ENCODE data around the gene ATP5F1E. TPM values are rescaled to one million over a fixed set of nuclear protein-coding genes. Genes with fewer than 3 reads are reported as not detected.
"Not testable (repeated sequence)": the region's sequence is repeated elsewhere in the genome, so short reads cannot be mapped to it uniquely, and the experiment has no call there.

ATP5F1E gene
- total RNA-seq, 4 donors from 2014 or later: 11.6 to 35.5 (median 26.0) TPM

DNA sequence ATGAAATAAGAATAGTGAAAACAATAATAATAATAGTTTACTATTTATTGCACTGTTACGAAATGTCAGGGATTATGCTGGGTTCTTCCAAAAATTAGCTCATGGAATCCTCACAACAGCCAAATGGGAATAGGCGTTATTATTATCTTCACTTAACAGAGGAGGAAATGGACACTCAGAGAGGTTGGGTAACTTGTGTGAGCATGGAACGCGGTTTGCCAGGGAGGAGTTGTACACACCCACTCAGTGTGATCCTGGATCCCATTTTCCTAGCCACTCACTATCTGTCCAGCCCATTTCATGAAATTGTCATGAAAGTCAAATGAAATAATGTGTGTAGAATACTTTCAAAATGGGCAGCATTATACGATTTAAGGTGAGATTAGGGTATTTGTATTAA lies 46.5 kb downstream of the ATP5F1E start:
- DNase-seq: no peak
- Histone ChIP-seq H3K9me3 (no peaks in the 10 kb centered on the region), H3K36me3 (peaks cover 12 to 52% (median 21%) of the 10 kb centered on the region in 3 donors), H3K4me1 (peaks cover 21 to 44% (median 22%) of the 10 kb centered on the region in 3 donors), H3K4me3 (no peak overlapping the region), H3K27me3 (no peaks in the 10 kb centered on the region), H3K27ac (no peak overlapping the region)
- intact Hi-C loops (cut with DNase I): no loop called here
- TF ChIP-seq CTCF (IDR thresholded peaks at IDR 0.05) (no peak), POLR2A (IDR thresholded peaks at IDR 0.05) (no peak)
- 71 to 72% methylated on average over 5 of the region's 5 CpGs for WGBS, 2 donors

- Histone ChIP-seq H3K9me3 (no peaks in the 10 kb centered on the region), H3K27me3 (no peaks in the 10 kb centered on the region), H3K27ac (no peak overlapping the region), H3K36me3 (peaks cover 6 to 43% (median 18%) of the 10 kb centered on the region in 3 donors), H3K4me3 (no peak overlapping the region), H3K4me1 (peaks cover 21 to 47% (median 22%) of the 10 kb centered on the region in 3 donors)
- no peak for DNase-seq
- 77 to 83% methylated on average over 6 of the region's 6 CpGs for WGBS, 2 donors
- TF ChIP-seq POLR2A (IDR thresholded peaks at IDR 0.05) (no peak), CTCF (IDR thresholded peaks at IDR 0.05) (no peak)
- intact Hi-C loops (cut with DNase I): no loop called here
Measured at GRCh38 chr20:58984691-58985090, 47.4 kb downstream of the ATP5F1E start.

DNA sequence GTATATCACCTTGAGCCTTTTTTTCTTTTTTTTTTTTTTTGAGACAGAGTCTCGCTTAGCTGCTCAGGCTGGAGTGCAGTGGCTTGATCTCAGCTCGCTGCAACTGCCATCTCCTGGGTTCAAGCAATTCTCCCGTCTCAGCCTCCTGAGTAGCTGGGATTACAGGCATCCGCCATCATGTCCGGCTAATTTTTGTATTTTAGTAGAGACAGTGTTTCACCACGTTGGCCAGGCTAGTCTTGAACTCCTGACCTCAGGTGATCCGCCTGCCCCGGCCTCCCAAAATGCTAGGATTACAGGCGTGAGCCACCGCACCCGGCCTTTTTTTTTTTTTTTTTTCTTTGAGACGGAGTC lies 49.0 kb downstream of the ATP5F1E start:
- 89 to 97% methylated on average over 8 to 12 of the region's 12 CpGs for WGBS, 2 donors
- H3K27ac ChIP-seq; intact Hi-C loops (cut with DNase I); H3K4me3 ChIP-seq; H3K27me3 ChIP-seq; H3K9me3 ChIP-seq; DNase-seq: not testable (repeated sequence)
- peaks cover 0 to 27% (median 5%) of the 10 kb centered on the region in 3 donors for H3K36me3 ChIP-seq
- peaks cover 21 to 47% (median 22%) of the 10 kb centered on the region in 3 donors for H3K4me1 ChIP-seq

DNA sequence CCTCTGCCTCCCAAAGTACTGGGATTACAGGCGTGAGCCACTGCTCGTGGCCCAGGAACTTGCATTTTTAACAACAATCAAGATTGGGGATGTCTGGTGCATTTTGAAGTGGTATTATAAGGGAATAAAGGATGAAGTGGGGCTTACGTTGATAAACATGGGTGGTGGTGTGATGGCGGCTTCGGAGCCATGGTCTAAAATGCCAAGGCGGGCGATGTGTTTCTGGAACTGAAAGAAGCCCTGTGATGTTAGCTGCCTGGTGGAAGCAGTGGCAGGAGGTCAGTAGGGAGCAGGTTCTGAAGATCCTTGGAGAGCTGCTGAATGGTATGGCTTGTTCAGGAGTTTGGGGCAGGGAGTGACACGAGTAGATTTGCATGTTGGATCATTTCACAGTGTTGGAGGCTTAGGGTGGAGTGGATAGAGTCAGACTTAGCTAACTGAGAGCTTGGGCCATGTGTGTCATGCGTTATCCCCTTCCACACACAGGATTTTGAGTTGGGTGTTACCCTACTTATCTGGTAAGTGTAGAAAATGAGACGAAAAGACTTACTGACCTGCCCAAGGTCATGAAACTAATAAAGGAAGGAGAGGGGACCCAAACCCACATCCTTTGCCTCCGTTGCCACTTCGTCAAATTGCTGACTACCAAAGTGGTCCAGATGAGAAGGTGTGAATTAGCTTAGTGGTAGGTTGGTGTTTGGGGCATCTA lies 49.6 kb downstream of the ATP5F1E start:
- Histone ChIP-seq H3K9me3 (no peaks in the 10 kb centered on the region), H3K36me3 (peaks cover 0 to 21% (median 0%) of the 10 kb centered on the region in 3 donors), H3K27me3 (no peaks in the 10 kb centered on the region), H3K4me3 (peak overlapping the region; percentile 54 to 92 (median 73)), H3K27ac (peak overlapping the region in 3 of 4 donors; percentile 2 to 92 (median 79)), H3K4me1 (peaks cover 21 to 47% (median 22%) of the 10 kb centered on the region in 3 donors)
- no peak for DNase-seq
- 76 to 78% methylated on average over 12 of the region's 12 CpGs for WGBS, 2 donors
- intact Hi-C loops (cut with DNase I): no loop called here
- TF ChIP-seq POLR2A (IDR thresholded peaks at IDR 0.05): no peak
- no peak for TF ChIP-seq CTCF (IDR thresholded peaks at IDR 0.05)

DNA sequence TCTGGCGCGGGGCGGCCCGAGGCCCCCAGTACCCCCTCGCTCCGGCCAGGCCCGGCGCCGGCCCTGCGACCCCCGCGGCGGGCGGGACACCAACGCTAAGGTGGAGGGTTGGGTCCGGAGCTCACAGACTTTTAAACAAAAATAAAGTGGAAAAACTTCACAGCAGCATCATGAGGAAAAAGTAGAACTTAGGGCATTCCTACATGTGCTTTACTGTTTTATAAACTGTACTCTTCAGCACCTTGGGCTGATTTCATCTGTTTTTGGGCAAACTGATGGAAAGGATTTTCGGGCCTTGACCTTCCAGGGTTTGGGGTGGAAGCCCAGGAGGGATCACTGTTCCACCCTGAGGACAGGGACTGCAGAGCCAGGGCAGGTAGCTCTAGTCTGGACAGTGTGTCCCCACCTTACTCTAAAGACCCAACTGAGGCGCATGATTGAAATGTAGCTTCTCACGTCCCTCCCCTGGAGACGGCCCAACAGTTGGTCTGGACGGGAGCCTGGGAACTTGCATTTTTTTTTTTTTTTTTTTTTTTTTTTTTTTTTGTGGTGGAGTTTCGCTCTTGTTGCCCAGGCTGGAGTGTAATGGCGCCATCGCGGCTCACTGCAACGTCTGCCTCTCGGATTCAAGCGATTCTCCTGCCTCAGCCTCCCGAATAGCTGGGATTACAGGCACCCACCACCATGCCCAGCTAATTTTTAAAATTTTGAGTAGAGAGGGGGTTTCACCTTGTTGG lies 50.3 kb downstream of the ATP5F1E start:
- Histone ChIP-seq H3K36me3 (peaks cover 0 to 14% (median 0%) of the 10 kb centered on the region in 3 donors), H3K4me3 (peak overlapping the region; percentile 54 to 92 (median 73)), H3K4me1 (peaks cover 21 to 47% (median 22%) of the 10 kb centered on the region in 3 donors), H3K9me3 (no peaks in the 10 kb centered on the region), H3K27ac (peak overlapping the region; percentile 79 to 93 (median 92)), H3K27me3 (no peaks in the 10 kb centered on the region)
- intact Hi-C loops (cut with DNase I): no loop called here
- no peak for DNase-seq
- 36% methylated on average over 7 to 13 of the region's 29 CpGs for WGBS, 2 donors
- no peak for TF ChIP-seq CTCF (IDR thresholded peaks at IDR 0.05)
- no peak for TF ChIP-seq POLR2A (IDR thresholded peaks at IDR 0.05)

All from esophagus squamous epithelium (tissue), 5 donors.